Activated CD4-positive, alpha-beta T cell treated with anti-CD3 and anti-CD28 coated beads, Interleukin-10, Interleukin-2, amounts not matched to agents 100 ng/mL and 50 ng/mL, durations not matched to agents 16 hours and 8 hours (primary cell): Measurements from ENCODE around the gene GRK2.

Source experiments
- DNase-seq: peaks from one replicate; pipeline ENCODE4 v3.0.0-alpha.2; 2020

Gene GRK2

DNA sequence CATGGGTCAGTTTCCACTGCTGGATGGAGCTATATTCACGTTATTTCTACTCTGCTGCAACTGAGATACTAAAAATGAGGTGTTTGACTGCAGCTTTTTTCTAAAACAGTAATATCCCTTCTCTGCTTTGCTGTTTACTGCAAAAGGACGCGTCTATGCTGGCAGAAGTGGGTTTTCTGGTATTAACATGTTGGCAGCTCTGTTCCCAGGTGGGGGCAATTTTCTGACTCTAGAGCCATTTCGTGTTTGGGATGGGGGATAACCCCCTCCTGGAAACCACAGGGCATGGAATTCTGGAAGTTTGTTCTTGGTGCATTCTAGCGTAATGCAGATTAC, 4.9 kb downstream of the GRK2 start:
- DNase-seq = no peak

DNA sequence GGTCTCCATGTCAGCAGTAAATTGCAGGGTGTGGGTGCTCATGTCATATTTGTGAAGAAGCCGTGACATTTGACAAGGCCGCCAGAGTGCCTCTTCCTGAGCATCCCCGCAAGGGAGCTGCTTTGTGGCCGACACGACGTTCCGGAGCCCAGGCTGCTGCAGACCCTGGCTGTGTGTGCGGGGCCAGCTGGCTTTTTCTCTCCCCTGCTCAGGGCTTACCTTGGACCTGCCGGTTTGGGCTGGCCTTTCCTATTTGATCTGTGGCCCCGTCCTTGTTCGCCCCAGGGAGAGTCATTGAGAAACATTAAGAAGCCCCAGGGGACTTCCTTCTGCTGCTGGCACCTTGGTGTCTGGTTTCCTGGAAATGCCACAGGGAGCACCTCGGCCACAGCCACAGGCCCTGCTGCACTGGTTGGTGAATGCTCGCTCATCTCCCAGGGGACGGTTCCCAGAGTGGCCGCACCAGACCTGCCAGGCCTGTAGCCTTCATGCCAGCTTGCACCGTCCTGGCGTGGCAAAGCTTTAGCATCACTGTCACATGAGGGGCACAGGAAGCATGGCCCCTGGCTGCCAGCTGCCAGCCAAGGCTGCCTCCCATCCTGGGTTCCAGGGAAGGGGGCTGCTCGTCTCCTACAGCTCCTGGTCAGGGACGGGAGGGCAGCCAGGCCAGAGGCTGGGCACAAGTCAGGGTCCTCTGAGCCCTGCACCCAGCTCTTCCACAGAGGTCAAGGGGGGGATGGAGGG, 5.4 kb downstream of the GRK2 start:
- DNase-seq = peak; percentile 92

DNA sequence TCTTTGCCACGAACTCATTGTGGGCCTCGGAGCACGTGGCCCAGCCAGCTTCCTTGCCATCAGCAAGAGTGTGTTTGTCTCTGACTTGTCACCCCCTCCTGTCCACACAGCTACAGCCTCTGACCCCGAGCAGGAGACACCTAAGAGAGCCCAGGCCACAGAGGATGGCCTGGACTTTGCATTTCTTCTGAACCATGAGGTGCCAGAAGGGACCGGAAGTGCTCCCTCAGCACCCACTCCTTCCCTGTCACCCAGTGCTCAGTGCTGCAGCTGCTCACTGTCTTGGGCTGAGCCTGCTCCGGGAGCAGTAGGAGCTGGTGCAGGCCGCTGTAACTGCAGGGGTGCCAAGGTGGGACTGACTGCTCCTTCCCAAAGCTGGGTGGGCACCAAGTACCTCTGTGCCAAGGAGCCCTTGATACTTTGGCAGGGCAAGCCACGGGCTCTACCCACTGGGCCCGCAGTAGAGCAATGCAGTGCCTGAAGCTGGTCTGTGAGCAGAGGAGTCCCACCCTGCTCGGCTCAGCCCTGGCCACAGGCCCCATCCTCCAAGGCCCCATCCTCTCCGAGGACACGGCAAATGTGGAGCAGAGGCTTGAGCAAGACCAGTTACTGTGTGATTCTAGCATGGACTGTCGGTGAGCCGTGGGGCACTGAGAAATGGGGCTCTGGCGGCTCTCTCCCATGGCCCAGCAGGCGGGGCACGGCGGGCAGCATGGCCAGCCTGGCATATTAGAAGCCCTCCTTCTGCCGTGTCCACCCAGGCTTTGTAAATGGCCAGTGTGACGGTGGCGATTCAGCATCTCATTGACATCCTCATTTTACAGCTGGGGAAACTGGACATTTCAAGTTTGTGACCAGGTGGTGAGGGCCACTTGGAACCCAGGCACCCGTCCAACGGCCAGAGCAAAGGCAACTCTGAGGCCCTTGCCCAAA, 6.3 kb downstream of the GRK2 start:
- peak; percentile 67 for DNase-seq

DNA sequence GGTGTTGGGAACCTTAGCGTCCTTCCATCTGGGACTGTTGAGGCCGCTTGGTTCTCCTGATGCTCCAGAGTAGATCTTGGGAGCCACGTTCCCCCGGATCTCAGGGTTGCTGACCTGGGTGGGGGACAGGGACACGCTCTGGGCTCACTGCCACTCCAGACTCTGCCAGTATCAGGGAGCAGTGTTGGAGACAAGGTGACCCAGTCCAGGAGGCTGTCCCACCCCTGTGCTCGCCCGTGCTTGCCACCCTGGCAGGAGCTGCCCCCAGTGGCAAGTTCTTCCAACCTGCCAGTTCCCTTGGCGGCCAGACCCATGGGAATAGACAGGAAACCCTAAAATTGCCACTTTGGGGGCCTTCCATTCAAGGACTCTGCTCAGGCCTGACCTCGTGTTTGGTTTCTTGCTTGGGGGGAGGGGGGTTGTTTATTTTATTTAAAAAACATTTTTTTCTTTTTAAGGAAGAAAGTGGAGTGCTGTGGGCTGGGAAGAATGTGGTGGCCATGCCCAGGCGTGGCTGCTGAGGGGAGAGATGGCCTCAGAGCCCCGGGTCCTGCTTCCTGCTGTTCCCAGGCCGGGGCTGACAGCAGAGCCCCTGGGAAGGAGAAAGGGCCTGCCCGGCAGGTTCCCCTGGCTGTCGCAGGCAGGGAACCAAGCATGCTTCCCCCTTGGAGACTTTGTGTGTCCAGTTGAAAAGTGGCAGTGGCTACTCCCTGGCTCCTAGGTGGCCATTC, 7.2 kb downstream of the GRK2 start:
- no peak for DNase-seq

DNA sequence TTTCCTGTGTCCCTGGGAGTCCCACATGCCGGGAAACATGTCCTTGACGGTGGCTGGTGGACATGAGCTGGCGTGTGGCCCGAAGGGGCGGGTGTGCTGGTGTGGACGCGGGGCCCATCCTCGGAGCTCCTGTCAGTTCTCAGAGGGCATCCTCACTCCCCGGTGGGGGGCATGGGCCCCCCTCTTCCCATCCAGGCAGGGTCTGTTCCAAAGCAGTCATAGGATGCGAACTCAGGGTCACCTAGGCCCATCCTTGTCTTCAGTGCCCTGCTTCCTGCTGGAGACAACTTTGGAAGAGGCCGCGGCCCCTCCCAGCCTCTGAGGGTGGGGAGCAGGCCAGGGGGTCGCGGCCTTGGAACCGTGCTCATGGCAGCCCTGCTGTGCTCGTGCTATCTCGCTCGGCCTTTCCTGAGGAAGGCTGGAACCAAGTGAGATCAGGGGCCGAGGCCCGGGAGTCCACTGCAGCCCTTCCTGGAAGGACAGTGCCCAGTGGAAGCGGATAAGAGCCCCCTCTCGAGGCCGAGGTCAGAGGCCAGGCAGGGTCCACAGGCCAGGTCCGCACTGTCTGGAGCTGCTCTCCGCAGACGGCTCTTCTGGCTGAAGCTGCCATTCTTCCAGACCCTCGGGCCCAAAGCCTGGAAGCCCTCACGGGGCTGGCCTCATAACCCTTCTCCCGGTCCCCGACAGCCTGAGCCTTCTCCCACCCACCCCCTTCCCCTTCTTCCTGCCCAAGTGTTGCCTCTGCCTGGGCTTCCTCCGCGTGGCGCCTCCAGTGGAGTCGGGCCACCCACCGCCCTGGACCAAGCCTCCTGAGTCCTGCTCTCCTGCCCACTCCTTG, 8.7 kb downstream of the GRK2 start:
- DNase-seq = no peak

DNA sequence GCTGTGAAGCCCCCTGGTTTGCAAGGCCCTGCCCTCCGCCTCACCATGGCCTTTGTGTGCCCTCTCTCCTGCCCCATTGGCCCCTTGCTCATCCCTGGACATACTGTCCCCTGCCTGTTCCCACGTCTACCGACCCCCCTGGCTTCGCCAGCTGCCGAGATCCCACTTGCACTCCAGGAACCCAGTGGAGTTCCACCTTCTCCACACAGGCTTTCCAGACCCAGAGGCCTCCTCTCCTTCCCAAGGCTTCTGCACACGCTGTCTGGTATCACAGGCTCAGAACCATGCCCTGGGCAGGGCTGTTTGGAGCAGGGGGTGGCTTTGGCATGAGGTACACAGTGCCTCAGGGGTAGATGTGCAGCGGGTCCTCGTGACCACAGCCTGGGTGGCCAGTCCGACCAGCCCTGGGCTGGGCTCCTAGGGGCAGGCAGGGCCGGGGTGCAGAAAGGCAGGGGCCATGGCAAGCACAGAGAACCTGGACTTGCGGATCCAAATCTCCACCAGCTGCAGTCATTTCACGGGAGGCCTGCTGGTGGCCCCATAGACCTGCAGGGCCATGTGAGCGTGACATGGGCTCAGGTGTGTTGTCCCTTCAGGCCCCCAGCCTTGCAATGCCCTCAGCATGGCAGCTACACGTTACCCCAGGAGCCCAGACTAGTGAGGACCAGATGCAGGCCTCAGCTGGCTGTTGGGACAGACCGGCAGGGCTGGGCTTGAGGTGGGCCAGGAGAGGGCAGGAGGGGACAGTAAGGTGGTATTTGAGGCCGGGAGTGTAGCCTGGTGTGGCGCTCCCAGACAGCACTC, 9.5 kb downstream of the GRK2 start:
- DNase-seq = peak; percentile 34

DNA sequence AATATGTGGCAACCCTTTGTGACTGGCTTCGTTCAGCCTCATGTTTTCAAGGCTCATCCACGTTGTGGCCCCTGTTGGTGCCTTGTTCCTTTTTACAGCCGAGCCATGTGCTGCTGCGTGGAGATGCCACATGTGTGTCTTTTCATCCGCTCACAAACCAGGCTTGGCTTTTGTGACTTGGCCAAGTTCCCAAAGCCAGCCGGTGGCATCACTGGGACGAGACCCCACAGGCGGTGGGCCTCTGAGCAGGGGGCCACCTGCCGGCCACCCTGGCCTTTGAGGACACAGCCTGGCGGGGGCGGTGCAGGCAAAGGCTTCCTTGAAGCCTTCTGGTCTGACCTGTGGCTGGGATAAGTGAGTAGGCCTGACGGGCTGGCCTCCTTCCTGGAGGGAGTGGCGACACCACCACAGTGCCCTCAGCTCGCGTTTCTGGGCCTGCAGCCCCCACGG, 10.5 kb downstream of the GRK2 start:
- peak; percentile 79 for DNase-seq

DNA sequence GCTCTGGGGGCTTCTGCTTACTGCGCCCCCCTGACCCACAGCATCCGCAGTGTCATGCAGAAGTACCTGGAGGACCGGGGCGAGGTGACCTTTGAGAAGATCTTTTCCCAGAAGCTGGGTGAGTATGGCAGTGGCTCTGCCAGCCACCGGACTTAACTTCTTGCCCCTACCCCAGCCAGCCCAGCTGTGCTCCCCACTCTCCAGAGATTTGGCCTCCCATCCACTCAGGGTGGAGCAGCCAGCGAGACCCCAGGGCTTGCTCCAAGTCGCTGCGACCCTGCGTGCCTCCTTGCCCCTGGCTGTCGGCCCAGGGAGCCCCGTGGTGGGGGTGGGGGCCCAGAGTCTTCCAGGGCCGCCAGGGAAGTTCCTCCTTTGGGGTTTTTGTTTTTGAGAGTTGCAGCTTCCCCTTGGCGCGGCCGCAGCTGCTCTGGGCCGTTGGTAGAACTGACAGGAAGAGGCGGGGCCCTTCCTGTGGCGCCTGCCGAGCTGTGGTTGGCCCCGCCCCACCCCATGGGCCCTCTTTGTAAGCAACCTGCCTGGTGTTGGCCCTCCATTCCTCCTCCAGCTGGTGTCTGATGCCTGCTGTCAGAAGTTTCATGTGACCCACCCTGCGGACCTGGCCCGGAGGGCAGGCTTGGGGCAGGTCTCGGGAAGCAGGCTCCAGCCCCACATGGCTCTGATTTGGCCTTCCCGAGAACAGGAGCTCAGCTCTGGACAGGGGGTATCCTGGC, 11.1 kb downstream of the GRK2 start:
- peak; percentile 97 for DNase-seq

DNA sequence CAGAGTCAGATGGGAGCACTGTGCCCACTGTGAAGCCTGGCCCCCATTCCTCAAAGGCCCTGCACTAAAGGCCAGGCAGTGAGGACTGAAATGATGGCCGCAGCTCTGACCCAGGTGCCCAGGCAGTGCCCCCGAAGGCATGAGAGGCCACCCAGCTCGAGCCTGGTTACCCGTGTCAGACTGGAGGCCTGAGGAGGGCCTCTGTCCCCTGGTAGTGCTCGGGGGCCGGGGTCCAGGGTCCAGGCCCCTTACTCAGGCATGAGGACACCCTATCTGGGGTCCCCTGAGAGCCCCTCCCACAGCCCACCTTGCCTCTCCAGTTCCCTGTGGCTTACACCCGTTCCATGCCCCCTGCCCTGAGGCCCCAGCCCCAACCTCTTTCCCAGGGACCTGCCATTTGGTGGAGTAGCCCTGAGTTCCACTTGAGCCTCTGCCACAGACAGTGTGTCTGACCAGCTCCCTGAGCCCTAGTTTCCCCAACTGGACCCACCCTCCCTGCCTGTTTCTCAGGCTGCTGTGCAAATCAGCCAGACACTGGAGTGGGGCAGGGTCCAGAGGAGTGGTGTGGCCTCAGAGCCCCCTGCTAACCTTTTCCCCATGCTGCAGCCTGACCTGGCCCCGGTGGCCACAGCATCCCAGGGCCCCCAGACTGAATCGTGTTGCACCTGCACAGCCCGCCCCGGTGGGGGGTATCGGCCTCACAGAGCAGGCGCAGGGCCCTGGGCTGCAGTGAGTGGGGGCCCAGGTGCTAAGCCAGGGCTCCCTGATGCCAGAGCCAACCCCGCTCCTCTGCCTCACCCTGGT, 12.1 kb downstream of the GRK2 start:
- no peak for DNase-seq

DNA sequence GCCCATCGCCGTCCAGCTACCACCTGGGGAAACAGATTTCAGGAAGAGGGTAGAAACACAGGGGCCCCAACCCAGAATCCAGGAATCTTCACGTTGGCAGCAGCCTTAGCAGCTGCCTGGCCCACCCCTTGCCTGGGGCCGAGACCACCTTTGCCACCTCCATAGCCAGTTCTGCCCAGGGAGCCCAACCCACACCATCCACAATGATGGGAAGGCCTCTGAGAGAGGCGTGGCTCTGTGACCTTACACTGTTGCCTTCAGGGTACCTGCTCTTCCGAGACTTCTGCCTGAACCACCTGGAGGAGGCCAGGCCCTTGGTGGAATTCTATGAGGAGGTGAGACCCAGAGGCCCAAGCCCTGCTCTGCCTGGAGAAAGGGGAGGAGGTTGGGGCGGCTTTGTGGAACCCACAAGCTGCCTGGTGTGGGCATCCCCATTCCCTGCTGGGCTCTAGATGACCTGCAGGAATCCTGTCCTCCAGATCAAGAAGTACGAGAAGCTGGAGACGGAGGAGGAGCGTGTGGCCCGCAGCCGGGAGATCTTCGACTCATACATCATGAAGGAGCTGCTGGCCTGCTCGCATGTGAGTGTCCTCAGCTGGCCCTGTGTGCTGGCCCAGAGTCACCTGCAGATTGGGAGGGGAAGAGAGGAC, 12.8 kb downstream of the GRK2 start:
- no peak for DNase-seq

DNA sequence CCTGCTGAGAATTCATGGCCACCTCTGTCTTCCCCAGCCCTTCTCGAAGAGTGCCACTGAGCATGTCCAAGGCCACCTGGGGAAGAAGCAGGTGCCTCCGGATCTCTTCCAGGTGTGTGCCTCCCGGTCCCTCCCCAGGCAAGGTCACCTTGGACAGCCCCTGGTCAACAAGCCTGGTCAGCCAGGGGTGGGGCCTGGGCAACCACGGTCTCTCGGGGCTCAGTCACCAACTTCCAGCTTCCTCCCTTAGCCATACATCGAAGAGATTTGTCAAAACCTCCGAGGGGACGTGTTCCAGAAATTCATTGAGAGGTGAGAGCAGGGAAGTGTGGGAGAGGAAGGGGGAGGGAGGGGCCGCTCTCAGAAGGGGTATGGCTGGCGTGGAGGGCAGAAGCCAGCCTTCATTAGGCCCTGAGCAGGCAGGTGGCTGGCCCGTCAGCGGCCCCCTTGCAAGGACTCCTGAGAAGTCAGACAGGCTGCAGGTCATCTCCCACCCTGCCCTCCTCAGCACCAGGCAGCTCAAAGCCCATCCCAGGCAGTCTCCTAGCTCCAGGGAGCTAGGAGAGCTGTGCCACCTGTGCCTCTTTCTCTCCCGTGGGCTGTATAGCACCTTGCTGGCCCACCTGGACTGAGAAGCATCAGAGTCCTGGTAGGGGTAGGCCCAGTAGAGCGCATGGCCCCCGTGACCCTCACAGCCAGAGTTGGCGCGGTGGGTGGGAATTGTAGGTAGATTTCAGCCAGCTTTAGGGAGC, 13.5 kb downstream of the GRK2 start:
- DNase-seq = no peak

DNA sequence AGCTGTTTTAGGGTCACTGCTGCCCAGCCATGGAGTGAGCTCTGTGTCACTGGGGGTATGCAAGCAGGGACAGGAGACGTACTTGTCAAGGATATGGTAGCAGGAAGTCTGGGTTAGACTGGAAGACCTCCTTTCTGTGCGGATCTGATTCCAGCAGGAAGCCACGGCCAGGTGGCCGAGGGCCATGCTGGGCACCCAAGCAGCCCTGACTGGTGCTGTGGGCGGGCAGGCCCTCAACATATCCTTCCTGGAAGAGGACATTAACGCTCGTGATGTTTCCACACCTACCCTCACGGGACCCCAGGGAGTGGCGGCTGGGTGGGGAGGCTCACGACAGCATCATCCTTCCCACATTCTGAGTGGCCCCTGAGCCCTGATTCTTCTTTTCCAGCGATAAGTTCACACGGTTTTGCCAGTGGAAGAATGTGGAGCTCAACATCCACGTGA, 14.1 kb downstream of the GRK2 start:
- no peak for DNase-seq

DNA sequence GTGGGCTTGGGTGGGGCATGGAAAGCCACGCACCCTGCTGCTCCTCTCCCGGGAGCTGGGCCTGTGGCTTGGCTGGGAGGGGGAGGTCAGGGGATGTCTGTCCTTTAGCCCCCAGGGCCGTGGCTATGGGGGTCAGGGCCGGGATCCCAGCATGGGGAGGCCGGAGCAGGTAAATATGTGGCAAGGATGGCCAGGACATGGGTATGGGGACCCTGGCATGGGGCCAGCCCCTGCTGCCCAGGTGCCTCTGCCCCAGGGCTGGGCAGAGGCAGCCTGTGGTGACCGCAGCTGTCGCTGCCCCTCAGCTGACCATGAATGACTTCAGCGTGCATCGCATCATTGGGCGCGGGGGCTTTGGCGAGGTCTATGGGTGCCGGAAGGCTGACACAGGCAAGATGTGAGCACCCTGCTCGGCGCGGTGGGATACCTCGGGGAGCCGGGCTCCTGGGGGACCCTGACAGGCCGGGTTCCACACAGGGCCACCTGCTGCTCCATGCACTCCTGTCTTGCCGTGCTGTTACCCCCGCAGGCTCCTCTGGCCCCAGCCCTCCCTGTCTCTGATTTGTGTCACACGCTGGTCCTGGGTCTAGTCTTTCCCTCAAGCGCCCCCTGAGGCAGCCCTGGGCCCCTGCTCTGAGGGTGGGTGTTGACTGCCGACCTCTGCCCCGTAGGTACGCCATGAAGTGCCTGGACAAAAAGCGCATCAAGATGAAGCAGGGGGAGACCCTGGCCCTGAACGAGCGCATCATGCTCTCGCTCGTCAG, 14.7 kb downstream of the GRK2 start:
- DNase-seq = no peak

DNA sequence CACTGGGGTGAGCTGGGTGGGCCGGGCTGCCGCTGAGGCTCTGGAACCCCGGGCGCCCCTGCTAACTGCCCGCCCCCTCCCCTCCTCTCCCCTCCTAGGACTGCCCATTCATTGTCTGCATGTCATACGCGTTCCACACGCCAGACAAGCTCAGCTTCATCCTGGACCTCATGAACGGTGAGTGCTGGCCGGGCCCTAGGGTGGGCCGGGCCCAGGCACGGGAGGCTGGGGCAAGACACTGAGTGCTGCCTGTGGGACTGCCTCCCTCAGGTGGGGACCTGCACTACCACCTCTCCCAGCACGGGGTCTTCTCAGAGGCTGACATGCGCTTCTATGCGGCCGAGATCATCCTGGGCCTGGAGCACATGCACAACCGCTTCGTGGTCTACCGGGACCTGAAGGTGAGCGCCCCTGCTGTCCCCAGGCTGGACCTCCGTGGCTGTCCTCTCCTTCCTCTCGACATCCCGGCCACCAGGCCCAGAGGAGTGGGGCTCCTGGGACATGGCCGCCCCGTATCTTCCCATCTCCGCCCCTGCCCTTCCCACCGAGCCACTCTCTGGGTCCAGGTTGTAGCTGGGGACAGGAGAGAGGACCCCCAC, 15.4 kb downstream of the GRK2 start:
- no peak for DNase-seq

DNA sequence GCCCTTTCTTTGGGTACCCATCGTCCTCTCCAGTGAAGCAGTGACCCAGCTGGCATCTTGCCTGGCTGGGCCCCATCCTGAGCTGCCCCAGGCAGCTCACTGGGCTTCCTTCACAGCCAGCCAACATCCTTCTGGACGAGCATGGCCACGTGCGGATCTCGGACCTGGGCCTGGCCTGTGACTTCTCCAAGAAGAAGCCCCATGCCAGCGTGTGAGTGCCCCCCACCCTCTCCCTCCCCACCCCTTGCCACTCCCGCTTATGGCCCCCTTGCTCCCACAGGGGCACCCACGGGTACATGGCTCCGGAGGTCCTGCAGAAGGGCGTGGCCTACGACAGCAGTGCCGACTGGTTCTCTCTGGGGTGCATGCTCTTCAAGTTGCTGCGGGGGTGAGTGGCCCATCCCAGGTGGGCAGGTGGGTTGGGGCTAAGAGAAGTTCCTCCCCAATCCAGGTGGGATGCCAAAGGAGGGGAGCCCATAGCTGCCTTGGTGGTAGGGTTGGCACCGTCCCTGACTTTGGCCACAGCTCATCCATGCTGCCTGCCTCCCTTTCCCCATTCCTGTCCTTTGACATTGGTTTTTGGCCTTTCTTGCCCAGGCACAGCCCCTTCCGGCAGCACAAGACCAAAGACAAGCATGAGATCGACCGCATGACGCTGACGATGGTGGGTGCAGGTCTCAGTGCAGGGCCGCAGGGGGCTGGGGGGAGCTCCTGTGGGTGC, 16.0 kb downstream of the GRK2 start:
- no peak for DNase-seq

DNA sequence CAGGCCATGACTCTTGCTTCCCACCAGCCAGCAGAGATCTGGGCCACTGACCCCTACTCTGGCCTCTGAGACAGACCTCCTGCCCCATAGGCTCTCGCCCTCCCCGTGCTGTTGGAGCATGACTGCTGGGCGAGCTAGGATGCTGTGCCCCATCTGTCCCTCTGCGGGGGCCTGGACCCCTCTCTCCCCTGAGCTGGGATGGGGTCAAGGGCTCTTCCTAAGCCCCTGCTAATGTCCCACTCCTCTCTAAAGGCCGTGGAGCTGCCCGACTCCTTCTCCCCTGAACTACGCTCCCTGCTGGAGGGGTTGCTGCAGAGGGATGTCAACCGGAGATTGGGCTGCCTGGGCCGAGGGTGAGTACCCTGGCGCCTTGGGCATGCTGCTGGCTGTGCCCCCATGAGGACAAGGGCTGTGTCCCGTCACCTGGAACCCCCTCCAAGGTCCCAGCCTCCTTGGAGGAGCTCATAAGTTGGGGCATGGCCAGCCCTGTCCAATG, 16.7 kb downstream of the GRK2 start:
- DNase-seq = no peak
